Omental fat pad (tissue), 4 donors: ENCODE data around the gene MPRIP. TPM values are rescaled to one million over a fixed set of nuclear protein-coding genes. Genes with fewer than 3 reads are reported as not detected.

Experiments used
- ATAC-seq: fragments of 150-250 bp; one replicate; pipeline ENCODE4 v1.9.1; 2016; ENCODE audit warnings: mild to moderate bottlenecking, moderate library complexity; ENCODE audit not compliant: low FRiP score
- DNase-seq: peaks from one replicate; pipeline ENCODE4 v3.0.0-alpha.2; 2019; ENCODE audit warnings: low spot score
- total RNA-seq, 4 donors: library from RNA; depleted of rRNA; stranded (reverse); fragments of >200 nt; gene quantifications; one replicate each; pipeline ENCODE4 v1.1.0, GENCODE V29; 2016
- TF ChIP-seq, protein P1 (sequence below), 3 donors: fragments of 450-650 bp; IDR thresholded peaks; one replicate each; pipeline ENCODE4 v1.5.1; 2016 to 2017; ENCODE audit warnings: antibody characterized with exemption in 3 of 3, mild to moderate bottlenecking in 3 of 3, moderate library complexity in 2 of 3

MPRIP gene
- total RNA-seq, 4 donors from 2014 or later = 68.6 to 196 (median 125) TPM

DNA sequence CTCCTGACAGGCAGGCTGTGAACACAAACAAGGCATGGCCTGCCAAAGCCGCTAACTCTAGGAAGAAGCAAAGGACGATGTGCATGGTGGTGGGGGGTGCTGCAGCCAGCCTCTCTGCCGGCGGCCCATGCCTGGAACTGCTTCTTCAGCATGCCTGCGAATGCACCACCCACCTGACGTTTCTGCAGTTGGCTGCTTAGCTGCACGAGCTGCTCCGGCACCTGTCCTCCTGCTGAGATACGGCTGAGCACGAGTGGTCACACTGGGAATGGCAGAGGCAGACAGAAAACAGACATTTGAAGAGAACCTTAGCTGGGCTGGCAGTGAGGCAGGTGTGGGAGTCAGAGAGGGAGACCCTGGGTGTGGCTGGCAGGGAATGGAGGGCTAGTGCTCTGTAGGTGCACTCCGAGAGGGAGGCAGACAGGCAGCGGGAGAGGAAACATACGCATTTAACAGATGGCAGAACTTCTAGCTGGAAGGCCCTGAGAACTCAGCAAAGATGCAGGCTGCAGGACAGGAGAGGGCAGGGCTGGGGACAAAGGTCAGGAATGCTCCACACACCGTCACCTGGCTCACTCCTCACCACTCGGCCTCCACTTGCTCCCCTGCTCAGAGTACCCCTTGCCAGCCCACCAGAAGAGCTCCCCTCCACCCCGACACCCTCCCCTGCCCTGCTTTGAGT lies 189.5 kb downstream of the MPRIP start:
- TF ChIP-seq, protein P1, sequence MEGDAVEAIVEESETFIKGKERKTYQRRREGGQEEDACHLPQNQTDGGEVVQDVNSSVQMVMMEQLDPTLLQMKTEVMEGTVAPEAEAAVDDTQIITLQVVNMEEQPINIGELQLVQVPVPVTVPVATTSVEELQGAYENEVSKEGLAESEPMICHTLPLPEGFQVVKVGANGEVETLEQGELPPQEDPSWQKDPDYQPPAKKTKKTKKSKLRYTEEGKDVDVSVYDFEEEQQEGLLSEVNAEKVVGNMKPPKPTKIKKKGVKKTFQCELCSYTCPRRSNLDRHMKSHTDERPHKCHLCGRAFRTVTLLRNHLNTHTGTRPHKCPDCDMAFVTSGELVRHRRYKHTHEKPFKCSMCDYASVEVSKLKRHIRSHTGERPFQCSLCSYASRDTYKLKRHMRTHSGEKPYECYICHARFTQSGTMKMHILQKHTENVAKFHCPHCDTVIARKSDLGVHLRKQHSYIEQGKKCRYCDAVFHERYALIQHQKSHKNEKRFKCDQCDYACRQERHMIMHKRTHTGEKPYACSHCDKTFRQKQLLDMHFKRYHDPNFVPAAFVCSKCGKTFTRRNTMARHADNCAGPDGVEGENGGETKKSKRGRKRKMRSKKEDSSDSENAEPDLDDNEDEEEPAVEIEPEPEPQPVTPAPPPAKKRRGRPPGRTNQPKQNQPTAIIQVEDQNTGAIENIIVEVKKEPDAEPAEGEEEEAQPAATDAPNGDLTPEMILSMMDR (IDR thresholded peaks at IDR 0.05) = no peak
- DNase-seq = no peak
- ATAC-seq = no peak

DNA sequence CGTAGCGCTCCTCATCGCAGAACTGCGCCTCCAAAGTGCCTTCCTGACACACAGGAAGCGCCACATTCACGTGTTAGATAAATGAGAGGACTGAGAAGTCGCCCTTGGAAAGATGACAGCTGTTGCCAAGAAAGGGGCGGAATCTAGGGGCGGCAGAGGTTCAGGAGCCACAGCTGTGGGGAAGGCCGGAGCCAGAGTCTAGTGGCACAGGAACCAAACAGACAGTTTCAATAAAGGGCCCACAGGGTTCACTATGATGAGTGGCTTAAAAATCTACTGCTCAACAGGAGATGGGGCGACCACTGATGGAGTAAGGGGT lies 190.0 kb downstream of the MPRIP start:
- TF ChIP-seq, protein P1 (IDR thresholded peaks at IDR 0.05) = no peak
- DNase-seq = no peak
- no peak for ATAC-seq

DNA sequence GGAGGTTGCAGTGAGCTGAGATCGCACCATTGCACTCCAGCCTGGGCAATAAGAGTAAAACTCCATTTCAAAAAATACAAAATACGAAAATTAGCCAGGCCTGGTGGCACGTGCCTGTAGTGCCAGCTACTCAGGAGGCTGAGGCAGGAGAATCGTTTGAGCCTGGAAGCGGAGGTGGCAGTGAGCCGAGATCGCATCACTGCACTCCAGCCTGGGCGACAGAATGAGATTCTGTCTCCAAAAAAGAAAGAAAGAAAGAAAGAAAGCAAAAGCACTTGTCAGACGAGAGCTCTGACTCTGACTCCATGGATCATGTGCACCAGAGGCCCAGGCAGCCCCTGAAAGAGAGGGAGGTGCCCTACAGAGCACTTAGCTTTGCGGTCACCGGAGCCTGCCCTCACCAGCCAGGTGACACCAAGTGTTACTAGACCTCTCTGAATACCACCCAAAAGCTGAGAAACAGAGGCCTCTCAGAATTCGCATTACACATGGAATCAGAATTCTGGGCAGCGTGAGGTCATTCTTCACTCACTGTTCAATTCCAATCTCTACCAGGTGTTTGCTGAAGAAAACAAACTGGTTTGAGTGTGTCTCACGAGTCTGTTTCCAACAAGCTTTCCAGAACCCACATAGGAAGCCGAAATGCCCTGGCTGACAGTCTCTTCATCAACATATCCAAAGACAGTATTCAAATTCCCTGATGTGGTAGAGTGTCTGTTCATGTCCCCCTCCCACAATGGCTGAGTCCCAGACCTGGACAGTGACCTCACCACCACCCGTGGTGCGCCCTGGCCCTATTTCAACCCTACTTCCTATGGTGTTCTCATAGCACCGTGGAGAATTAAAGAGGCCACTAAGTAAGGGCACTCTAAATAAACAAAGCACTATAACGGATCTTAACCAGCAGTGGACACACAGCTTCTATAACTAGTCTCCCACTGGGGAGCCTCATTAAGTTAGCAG lies 193.2 kb downstream of the MPRIP start:
- ATAC-seq = no peak
- no peak for DNase-seq
- TF ChIP-seq, protein P1 (IDR thresholded peaks at IDR 0.05) = no peak

DNA sequence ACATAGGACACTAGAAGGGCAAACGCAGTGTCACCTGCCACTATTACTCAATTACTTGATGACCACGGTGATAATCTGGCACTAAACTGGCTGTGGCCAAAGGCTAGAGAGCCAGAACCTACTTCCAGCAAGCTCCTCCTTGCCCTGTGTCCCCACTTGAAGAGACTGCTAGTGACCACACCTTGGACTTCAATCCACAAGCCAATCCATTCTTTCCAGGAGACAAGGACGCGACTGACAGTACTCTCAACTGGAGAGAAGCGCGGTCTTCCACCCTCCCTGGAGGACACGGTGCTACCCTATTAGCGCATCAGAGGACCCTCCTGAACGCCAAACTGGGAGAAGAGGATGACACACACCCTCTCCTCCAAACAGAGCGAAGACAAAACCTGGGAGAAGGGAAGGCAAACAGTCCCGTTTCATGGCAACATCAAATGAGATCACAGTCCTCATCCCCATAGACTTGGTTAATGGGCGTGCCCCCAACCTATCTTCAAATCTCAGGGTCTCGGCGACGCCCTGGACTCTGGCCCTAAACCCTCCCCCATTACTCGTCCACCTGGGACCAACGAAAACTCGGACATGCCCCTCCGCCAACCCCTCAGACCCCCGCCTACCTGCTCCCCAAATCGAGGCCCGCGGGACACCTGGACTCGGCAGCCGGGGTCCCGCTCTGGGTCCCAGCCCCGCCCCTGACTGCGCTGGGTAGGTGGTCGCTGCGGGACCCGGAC lies 194.2 kb downstream of the MPRIP start:
- TF ChIP-seq, protein P1 (IDR thresholded peaks at IDR 0.05) = no peak
- ATAC-seq = peak; percentile 15
- no peak for DNase-seq

DNA sequence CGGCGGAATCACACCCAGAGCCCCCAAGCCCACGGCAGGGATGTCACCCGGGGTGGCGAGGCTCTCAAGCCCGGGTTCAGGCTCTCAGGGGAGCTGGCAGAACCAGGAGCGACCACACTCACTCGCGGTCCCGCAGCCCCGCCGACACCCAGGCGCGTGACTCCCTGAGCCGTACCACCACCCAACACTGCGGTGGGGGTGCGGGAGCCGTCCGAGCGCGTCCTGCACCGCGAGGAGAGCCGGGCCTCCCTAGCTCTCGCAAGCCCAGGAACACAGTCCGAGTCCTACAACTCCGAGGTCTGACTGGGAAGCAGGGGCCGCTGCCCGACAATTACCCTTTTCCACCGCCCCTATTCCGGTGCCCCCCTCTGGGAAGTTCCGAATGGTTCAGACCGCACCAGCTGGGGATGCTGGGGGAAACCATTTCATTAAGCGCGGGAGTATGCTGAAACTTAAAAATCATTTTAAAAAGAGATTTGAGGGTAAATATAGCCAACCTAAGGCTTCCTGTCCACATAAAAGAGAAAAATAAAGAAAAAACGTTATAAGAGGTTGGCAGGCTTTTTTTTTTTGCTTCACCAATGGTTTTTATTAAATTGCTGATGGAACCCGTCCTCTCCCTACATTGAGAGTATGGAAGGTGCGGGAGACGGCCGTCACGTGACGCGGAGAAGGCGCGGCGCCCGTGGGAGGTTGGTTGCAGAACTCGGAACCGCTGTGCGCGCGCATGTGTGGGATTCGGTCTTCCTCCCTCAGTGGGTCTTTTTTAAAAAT lies 195.0 kb downstream of the MPRIP start, which contains the start of gene FLCN:
Gene FLCN (minus strand): TSS at position 143 of the 774 bp plus-strand sequence. CDS start 9,031 bp downstream, outside the sequence.
- TF ChIP-seq, protein P1 (IDR thresholded peaks at IDR 0.05) = no peak
- ATAC-seq = peak; percentile 96

DNA sequence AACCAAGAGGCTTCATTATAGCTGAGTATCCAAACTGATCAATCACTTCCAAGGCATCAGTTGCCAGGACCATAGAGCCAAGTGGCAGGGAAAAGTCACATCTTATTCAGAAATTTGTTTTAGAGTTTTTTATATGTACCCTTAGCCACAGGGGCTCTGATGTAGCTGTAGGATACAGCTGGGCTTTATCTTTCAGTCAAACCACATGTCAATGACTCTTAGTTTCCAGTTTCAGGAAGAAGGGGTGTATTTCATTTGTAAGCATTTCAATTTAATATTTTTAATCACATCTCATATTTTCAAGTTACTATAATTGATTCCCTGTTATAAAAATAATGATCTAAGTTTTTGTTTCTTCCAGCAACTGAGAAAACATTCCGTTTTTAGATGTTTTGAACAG lies 197.6 kb downstream of the MPRIP start:
- TF ChIP-seq, protein P1 (IDR thresholded peaks at IDR 0.05) = no peak
- DNase-seq (no peak), ATAC-seq (no peak)

More for the DNA sequence above, 195.0 kb downstream of the MPRIP start, which contains the start of gene FLCN:
- peak; percentile 92 for DNase-seq
